Measurements from ENCODE around the gene SBSN. TPM values are rescaled to one million over a fixed set of nuclear protein-coding genes. Genes with fewer than 3 reads are reported as not detected.

The SBSN gene
- total RNA-seq, 1 donor from 2014 or later: not detected

DNA sequence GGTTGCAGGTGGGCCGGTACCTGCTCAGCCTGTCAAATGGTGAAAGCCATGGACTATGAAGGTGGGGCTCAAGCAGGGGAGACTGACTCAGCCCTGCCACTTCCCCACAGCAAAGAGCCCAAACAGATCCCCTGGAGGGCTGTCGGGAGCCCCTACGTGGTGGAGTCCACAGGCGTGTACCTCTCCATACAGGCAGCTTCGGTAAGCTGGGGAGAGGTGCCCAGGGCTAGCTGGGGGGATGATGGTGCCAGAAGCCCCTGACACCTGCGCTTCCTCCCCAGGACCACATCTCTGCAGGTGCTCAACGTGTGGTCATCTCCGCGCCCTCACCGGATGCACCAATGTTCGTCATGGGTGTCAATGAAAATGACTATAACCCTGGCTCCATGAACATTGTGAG, 14.1 kb upstream of the SBSN start:
- no peak for ATAC-seq (ENCODE audit: poor library complexity)
- DNase-seq: no peak
- intact Hi-C loops (cut with DNase I): loop anchor here (10.0 kb wide), 1 partner anchor 173 kb away; the partner anchor contains the start of gene KMT2B

- intact Hi-C loops (cut with DNase I): loop anchor here (10.0 kb wide), 1 partner anchor 174 kb away; the partner anchor contains the start of gene KMT2B
- no peak for ATAC-seq (ENCODE audit: poor library complexity)
Measured at GRCh38 chr19:35540356-35540927, 12.3 kb upstream of the SBSN start.

GRCh38 chr19:35539850-35540249, 11.7 kb upstream of the SBSN start:
- intact Hi-C loops (cut with DNase I): loop anchor here (10.0 kb wide), 1 partner anchor 175 kb away; the partner anchor contains the start of gene KMT2B
- DNase-seq (no peak), ATAC-seq (ENCODE audit: poor library complexity) (no peak)

More at GRCh38 chr19:35540356-35540927, 12.3 kb upstream of the SBSN start:
- DNase-seq: no peak

GRCh38 chr19:35539314-35539713, 11.2 kb upstream of the SBSN start:
- intact Hi-C loops (cut with DNase I): no loop called here
- ATAC-seq (ENCODE audit: poor library complexity) (no peak), DNase-seq (no peak)

DNA sequence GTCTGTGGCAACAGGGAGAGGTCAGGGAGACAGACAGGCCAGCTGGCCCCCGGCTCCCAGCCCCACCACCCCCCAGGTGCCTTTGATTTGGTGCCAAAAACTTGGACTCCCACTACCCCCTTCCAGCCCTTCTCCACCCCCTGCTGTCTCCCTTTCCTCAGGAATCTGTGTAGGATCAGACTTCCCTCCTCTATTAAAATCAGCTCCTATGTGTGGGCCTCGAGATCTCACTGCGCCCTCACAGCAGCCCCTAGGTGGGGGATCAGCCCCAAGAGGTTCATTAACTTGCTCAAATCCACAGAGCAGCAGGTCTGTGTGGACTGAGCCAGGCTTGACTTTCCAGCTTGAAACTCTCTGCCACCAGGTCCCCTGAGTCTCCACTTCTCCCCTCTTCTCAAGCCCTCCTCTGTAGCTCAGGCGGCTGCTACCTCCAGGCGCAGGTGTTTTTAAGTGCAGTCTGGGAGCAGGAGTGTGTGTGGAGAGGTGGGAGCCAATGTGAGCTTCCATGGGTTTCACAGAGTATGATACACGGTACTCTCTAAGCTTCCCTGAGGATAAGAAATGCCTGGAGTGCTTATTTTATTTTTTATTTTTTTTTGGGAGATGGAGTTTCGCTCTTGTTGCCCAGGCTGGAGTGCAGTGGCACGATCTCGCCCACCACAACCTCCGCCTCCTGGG, 6.8 kb upstream of the SBSN start:
- intact Hi-C loops (cut with DNase I): no loop called here
- DNase-seq: no peak
- ATAC-seq (ENCODE audit: poor library complexity): no peak

DNA sequence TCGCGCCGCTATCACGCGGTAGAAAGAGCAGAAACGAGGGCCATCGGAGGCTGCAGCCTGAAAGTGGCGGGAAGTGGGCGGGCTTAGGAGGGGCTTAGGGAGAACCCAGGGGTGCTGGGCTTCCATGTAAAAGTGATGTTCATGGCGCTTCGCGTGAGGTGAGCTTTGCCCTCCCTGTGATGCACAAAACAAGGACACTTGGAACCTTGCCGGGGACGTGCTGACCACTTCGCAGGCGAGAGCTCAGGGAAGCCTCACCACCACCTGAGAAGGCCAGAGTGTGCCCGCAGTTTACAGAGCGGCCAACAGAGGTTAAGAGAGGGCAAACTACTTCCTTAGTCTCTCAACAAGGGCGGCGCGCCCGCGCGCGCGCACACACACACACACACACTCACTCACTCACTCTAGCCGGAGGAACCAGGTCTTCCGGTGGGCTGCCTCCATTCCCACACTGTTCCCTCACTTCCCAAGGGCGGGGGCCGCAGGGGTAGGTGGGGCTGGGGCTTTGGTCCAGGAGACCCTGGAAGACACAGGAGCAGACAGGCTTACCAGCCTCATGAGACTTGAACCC, 5.8 kb upstream of the SBSN start:
- DNase-seq (peak; percentile 59), ATAC-seq (ENCODE audit: poor library complexity) (peak; percentile 58)
- intact Hi-C loops (cut with DNase I): no loop called here

GRCh38 chr19:35533201-35533821, 5.2 kb upstream of the SBSN start, which contains the start of gene GAPDHS:
Gene GAPDHS (plus strand): TSS chr19:35533456. CDS start chr19:35533528, 72 bp downstream.
- no peak for ATAC-seq (ENCODE audit: poor library complexity)
- intact Hi-C loops (cut with DNase I): no loop called here
- no peak for DNase-seq

- ATAC-seq (ENCODE audit: poor library complexity): no peak
- intact Hi-C loops (cut with DNase I): no loop called here
- DNase-seq: no peak
Measured at GRCh38 chr19:35531291-35531690, 3.2 kb upstream of the SBSN start.

- no peak for ATAC-seq (ENCODE audit: poor library complexity)
- intact Hi-C loops (cut with DNase I): no loop called here
- DNase-seq: no peak
Measured at GRCh38 chr19:35529241-35530218, 1.4 kb upstream of the SBSN start.

DNA sequence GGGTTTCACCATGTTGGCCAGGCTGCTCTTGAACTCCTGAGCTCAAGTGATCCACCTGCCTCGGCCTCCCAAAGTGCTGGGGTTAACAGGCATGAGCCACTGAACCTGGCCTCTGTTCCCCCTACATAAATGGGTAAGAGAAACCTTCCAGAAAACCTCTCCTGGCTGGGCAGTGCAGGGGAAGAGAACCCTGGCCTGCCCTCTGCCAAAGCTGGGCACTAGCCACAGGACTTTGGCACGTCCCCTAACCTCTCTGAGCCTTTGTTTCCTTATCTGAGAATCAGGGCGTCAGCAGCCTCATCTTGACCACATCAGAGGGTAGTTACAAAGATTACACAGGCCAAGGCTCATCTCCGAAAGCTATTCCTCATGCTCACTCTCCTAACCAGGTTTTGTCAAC, 2.2 kb downstream of the SBSN start:
- intact Hi-C loops (cut with DNase I): no loop called here
- no peak for ATAC-seq (ENCODE audit: poor library complexity)
- no peak for DNase-seq

- ATAC-seq (ENCODE audit: poor library complexity): no peak
- intact Hi-C loops (cut with DNase I): no loop called here
- no peak for DNase-seq
Measured at GRCh38 chr19:35524181-35524837, 3.8 kb downstream of the SBSN start.

GRCh38 chr19:35522745-35523327, 5.3 kb downstream of the SBSN start:
- intact Hi-C loops (cut with DNase I): no loop called here
- no peak for ATAC-seq (ENCODE audit: poor library complexity)
- DNase-seq: no peak

GRCh38 chr19:35521124-35521743, 6.9 kb downstream of the SBSN start:
- DNase-seq (no peak), ATAC-seq (ENCODE audit: poor library complexity) (no peak)
- intact Hi-C loops (cut with DNase I): no loop called here

- intact Hi-C loops (cut with DNase I): no loop called here
- ATAC-seq (ENCODE audit: poor library complexity): no peak
- no peak for DNase-seq
Measured at GRCh38 chr19:35519291-35519690, 8.8 kb downstream of the SBSN start.

GRCh38 chr19:35518313-35518712, 9.8 kb downstream of the SBSN start:
- intact Hi-C loops (cut with DNase I): no loop called here
- no peak for ATAC-seq (ENCODE audit: poor library complexity)
- no peak for DNase-seq

DNA sequence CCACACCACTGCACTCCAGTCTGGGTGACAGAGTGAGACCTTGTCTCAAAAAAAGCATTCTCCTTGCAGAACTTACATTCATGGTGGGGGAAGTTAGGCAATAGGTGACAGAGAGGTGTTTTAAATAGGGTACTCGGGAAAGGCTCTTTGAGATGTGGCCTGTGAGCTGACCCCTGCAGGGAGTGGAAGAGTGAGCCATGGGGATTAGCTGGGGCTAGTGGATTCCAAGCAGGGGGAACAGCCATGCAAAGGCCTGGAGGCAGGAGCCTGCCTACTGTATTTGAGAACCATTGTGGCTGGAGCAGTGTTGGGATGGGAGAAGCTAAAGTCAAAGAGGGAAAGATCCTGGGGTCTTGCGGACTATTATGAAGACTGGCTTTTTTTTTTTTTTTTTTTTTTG, 10.8 kb downstream of the SBSN start:
- intact Hi-C loops (cut with DNase I): no loop called here
- no peak for ATAC-seq (ENCODE audit: poor library complexity)
- DNase-seq: no peak

- DNase-seq (no peak), ATAC-seq (ENCODE audit: poor library complexity) (no peak)
- intact Hi-C loops (cut with DNase I): no loop called here
Measured at GRCh38 chr19:35516310-35516709, 11.8 kb downstream of the SBSN start.

Data from Right ventricle myocardium superior (tissue), 1 donor.